Fibroblast of lung (primary cell): ENCODE data around the gene SDK2. TPM values are rescaled to one million over a fixed set of nuclear protein-coding genes. Genes with fewer than 3 reads are reported as not detected.

Experiments
- DNase-seq, 2 donors: peaks; one replicate each; pipeline versions ENCODE4 v3.0.0 to v3.0.0-alpha.2; 2010; ENCODE audit warnings: low read depth in 2 of 2
- H2AFZ ChIP-seq: 2 replicates; pipeline ENCODE4 v1.5.1; 2012; ENCODE audit warnings: low read length, control low read depth, inconsistent platforms
- H3K27ac ChIP-seq: 2 replicates; pipeline ENCODE4 v1.5.1; 2011; ENCODE audit warnings: low read length, control low read depth; ENCODE audit not compliant: insufficient read depth
- H3K27me3 ChIP-seq: 2 replicates; pipeline ENCODE4 v1.5.1; 2011; ENCODE audit warnings: mild to moderate bottlenecking, low read length; ENCODE audit not compliant: control insufficient read depth, insufficient read depth
- H3K36me3 ChIP-seq: 2 replicates; pipeline ENCODE4 v1.5.1; 2011; ENCODE audit warnings: low read length; ENCODE audit not compliant: control insufficient read depth, insufficient read depth
- H3K4me1 ChIP-seq: 2 replicates; pipeline ENCODE4 v1.5.1; 2011; ENCODE audit warnings: low read length; ENCODE audit not compliant: control insufficient read depth, insufficient read depth; ENCODE audit errors: extremely low read depth
- H3K4me2 ChIP-seq: 2 replicates; pipeline ENCODE4 v1.5.1; 2011; ENCODE audit warnings: low read length, control low read depth; ENCODE audit not compliant: insufficient read depth; ENCODE audit errors: extremely low read depth
- H3K4me3 ChIP-seq, 4 experiments: fragments of 200-600 bp in 1 of 4; sonication (generic) in 1 of 4; replicated peaks in 1 of 4; 2 replicates each; pipeline ENCODE4 v1.5.1; 2011 to 2016; ENCODE audit warnings: low read length in 4 of 4, low read depth in 3 of 4, mild to moderate bottlenecking in 3 of 4, control low read depth in 2 of 4, inconsistent platforms in 1 of 4, mixed read lengths in 1 of 4; ENCODE audit not compliant: insufficient read depth in 1 of 4; ENCODE audit errors: control extremely low read depth in 1 of 4
- H3K79me2 ChIP-seq: 2 replicates; pipeline ENCODE4 v1.5.1; 2012; ENCODE audit warnings: mild to moderate bottlenecking, low read length, inconsistent platforms; ENCODE audit not compliant: control insufficient read depth, insufficient read depth
- H3K9ac ChIP-seq: 2 replicates; pipeline ENCODE4 v1.5.1; 2011; ENCODE audit warnings: mild to moderate bottlenecking, low read length, control low read depth; ENCODE audit not compliant: insufficient read depth
- H3K9me3 ChIP-seq: 2 replicates; pipeline ENCODE4 v1.5.1; 2012; ENCODE audit warnings: low read depth, low read length; ENCODE audit not compliant: control insufficient read depth, insufficient read depth
- H4K20me1 ChIP-seq: 2 replicates; pipeline ENCODE4 v1.5.1; 2011; ENCODE audit warnings: low read length; ENCODE audit not compliant: control insufficient read depth, insufficient read depth; ENCODE audit errors: extremely low read depth
- CTCF ChIP-seq, 2 donors: IDR thresholded peaks in 1 of 2; conservative IDR thresholded peaks in 1 of 2; 1 replicate in 1 of 2; 2 replicates in 1 of 2; pipeline ENCODE4 v1.5.1; 2011 to 2012; ENCODE audit warnings: low read length in 2 of 2, control low read depth in 1 of 2, inconsistent platforms in 1 of 2, low read depth in 1 of 2, mild to moderate bottlenecking in 1 of 2
- EZH2 ChIP-seq: IDR thresholded peaks from 2 replicates; pipeline ENCODE4 v1.5.1; 2012; ENCODE audit warnings: low read length, control low read depth, mild to moderate bottlenecking; ENCODE audit errors: missing control alignments
- polyA plus RNA-seq, 2 donors: library from polyadenylated mRNA; depleted of rRNA in 1 of 2; stranded (reverse) in 1 of 2; unstranded in 1 of 2; fragments of >200 nt; gene quantifications; 2 replicates each; pipeline ENCODE4 v1.2.1, GENCODE V29; 2011 to 2012; ENCODE audit warnings: missing spikeins in 1 of 2
- total RNA-seq: library from RNA; depleted of rRNA; stranded (reverse); fragments of >200 nt; gene quantifications from 2 replicates; pipeline ENCODE4 v1.2.1, GENCODE V29; 2014

SDK2 gene
- total and polyA plus RNA-seq, 2 donors (not counting 1 experiment from before 2014, with no cell fraction given): under 0.01 to 0.01 TPM

GRCh38 chr17:73532421-73532901 lies 111.8 kb downstream of the SDK2 start:
- TF ChIP-seq CTCF (conservative IDR thresholded peaks at IDR 0.05 in 1 of 2, IDR thresholded peaks at IDR 0.05 in 1 of 2; ENCODE audit: low read depth in 1 of 2, low read length in 2 of 2): no peak
- no peak for TF ChIP-seq EZH2
- Histone ChIP-seq H3K27ac (no peak overlapping the region), H3K36me3 (no peaks in the 10 kb centered on the region), H3K4me2 (no peak overlapping the region), H3K79me2 (no peaks in the 10 kb centered on the region), H3K9ac (no peak overlapping the region), H3K27me3 (no peaks in the 10 kb centered on the region), H3K9me3 (no peaks in the 10 kb centered on the region), H3K4me1 (no peaks in the 10 kb centered on the region), H2AFZ (no peak overlapping the region), H3K4me3 (no peak overlapping the region), H4K20me1 (no peaks in the 10 kb centered on the region)
- DNase-seq: no peak

- Histone ChIP-seq H3K27me3 (no peaks in the 10 kb centered on the region), H3K36me3 (no peaks in the 10 kb centered on the region), H3K9ac (no peak overlapping the region), H3K4me3 (no peak overlapping the region), H2AFZ (no peak overlapping the region), H3K79me2 (no peaks in the 10 kb centered on the region), H3K9me3 (no peaks in the 10 kb centered on the region), H3K4me1 (no peaks in the 10 kb centered on the region), H3K27ac (no peak overlapping the region), H3K4me2 (no peak overlapping the region), H4K20me1 (no peaks in the 10 kb centered on the region)
- TF ChIP-seq EZH2 (no peak), CTCF (conservative IDR thresholded peaks at IDR 0.05 in 1 of 2, IDR thresholded peaks at IDR 0.05 in 1 of 2; ENCODE audit: low read depth in 1 of 2, low read length in 2 of 2) (no peak)
- no peak for DNase-seq
Measured at GRCh38 chr17:73531158-73531557, 113.1 kb downstream of the SDK2 start.

- H3K79me2 ChIP-seq: no peaks in the 10 kb centered on the region
- DNase-seq: no peak
- H3K4me2 ChIP-seq: no peak overlapping the region
- H3K9ac ChIP-seq: no peak overlapping the region
- H2AFZ ChIP-seq: no peak overlapping the region
- no peaks in the 10 kb centered on the region for H3K4me1 ChIP-seq
- no peak overlapping the region for H3K27ac ChIP-seq
- H3K27me3 ChIP-seq: no peaks in the 10 kb centered on the region
- H3K4me3 ChIP-seq: no peak overlapping the region
- no peaks in the 10 kb centered on the region for H3K36me3 ChIP-seq
- H4K20me1 ChIP-seq: no peaks in the 10 kb centered on the region
- TF ChIP-seq EZH2 (no peak), CTCF (conservative IDR thresholded peaks at IDR 0.05 in 1 of 2, IDR thresholded peaks at IDR 0.05 in 1 of 2; ENCODE audit: low read depth in 1 of 2, low read length in 2 of 2) (no peak)
- H3K9me3 ChIP-seq: no peaks in the 10 kb centered on the region
Measured at GRCh38 chr17:73528679-73529078, 115.6 kb downstream of the SDK2 start.
